Spleen (tissue), 7 donors: Measurements from ENCODE around the gene SLC5A7.

Experiments
- CTCF ChIP-seq, 11 experiments: fragments of 200-600 bp in 7 of 11; fragments of 450-650 bp in 4 of 11; sonication (generic) in 4 of 11; IDR thresholded peaks in 8 of 11; conservative IDR thresholded peaks in 3 of 11; 1 replicate in 7 of 11; 2 replicates in 4 of 11; pipeline versions ENCODE4 v1.4.0 to v1.8.0; 2016 to 2021; ENCODE audit warnings: antibody characterized with exemption in 11 of 11, inconsistent platforms in 4 of 11, mild to moderate bottlenecking in 1 of 11
- POLR2A ChIP-seq, 3 donors: fragments of 450-650 bp; IDR thresholded peaks; one replicate each; pipeline ENCODE4 v1.5.1; 2017; ENCODE audit warnings: antibody characterized with exemption in 3 of 3, mild to moderate bottlenecking in 1 of 3
- donor health status: DM: no; HTN: no; CAD: no; lungs with moderate emphysema.
- donor health status: DM: no; HTN: no; CAD: no.
- donor health status: DM: no; HTN: no; CAD: no.

GRCh38 chr2:107964185-107964584, 22.1 kb upstream of the SLC5A7 start:
- TF ChIP-seq CTCF (IDR thresholded peaks at IDR 0.05 in 8 of 11, conservative IDR thresholded peaks at IDR 0.05 in 3 of 11) (no peak), POLR2A (IDR thresholded peaks at IDR 0.05) (no peak)
